HG02588 (cell line): ENCODE data around the gene SPATA9.

Experiments used
- ATAC-seq: cut with Tn5 transposase; IDR thresholded peaks from one replicate; pipeline ENCODE4 v1.9.1; 2021; ENCODE audit warnings: mild to moderate bottlenecking, moderate library complexity; ENCODE audit not compliant: unreplicated experiment

The SPATA9 gene, protein sequence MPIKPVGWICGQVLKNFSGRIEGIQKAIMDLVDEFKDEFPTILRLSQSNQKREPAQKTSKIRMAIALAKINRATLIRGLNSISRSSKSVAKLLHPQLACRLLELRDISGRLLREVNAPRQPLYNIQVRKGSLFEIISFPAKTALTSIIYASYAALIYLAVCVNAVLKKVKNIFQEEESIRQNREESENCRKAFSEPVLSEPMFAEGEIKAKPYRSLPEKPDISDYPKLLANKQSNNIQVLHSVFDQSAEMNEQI

GRCh38 chr5:95682891-95683290 lies at the start of gene SPATA9:
Gene SPATA9 (minus strand): TSS chr5:95682991. CDS start chr5:95682854, 137 bp downstream.
- no peak for ATAC-seq

DNA sequence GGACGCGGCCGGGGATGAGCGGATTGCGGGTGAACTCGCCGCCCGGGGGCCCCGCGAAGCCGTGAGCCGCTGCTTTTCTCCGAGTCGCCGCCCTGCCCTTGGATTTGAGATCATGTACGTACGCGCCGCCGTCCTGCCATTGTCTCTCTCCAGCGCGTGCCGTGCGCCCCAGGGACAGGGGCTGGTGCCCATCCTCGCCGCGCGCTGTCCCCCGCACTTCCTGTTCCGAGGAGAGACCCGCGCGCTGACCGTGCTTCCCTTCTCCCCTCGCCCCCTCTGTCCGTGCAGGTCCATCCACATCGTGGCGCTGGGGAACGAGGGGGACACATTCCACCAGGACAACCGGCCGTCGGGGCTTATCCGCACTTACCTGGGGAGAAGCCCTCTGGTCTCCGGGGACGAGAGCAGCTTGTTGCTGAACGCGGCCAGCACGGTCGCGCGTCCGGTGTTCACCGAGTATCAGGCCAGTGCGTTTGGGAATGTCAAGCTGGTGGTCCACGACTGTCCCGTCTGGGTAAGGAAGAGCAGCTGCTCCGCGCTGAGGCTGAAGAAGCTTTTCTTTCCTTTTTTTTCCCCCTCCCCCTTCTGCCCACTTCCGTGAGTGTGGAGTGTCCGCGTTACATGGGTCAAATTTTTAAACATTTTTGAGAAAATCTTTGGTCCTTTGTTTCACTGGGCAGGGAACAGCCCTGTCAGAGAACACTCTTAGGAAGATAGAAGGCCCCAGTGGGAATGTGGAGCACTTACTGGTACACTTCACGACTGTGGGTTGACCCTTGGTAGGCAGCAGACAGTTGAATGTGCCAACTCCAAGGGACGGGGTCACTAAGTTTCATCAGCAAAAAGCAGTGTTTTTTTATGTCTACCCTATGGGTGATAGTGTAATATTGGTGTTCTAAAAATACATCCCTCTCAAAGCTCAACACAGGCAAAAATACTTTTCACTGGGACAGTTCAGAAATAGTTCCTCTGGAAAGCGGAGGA lies 49.1 kb upstream of the SPATA9 start:
- peak; percentile 38 for ATAC-seq

DNA sequence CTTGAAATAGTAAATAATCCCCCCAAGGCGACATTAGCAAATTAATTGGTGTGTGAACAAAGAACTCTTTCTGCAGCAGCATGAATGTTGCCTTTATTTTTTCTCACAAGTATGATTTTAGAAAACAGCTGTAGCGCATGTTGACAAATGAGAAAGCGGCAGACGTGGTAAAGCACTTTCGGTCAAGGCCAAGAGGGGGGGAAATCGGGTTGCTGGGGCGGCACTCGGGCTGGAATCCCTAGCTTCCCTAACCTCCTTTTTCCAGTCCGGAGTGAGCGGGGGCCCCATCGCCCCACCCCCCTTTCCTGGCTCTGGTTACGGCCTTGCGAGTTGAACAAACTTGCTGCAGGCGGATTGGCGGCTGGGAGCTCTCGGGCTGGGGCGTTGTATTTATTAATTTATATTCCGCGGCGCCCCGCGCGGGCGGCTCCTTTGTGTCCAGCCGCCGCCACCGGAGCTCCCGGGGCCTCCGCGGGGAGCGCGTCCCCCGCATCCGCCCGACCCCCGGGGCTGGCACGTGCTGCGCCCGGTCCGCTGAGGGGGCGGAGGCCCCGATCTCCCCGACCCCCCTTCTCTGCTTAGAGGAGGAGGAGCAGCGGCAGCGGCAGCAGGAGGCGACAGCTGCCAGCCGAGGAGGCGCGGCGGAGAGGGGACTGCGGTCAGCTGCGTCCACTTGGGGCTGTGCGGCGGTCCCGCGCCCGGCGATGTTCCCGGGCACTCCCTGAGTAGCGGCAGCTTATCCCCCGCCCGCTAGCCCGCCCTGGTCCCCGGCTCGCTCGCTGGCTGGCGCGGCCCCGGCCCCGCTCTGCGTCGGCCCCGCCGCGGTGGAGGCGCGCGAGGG lies 48.2 kb upstream of the SPATA9 start, which contains the start of gene RHOBTB3:
RHOBTB3 (plus strand) TSS at position 607 of the 841 bp plus-strand sequence. CDS start 347 bp downstream, outside the sequence.
- peak; percentile 47 for ATAC-seq

- no peak for ATAC-seq
Measured at GRCh38 chr5:95730011-95730700, 47.4 kb upstream of the SPATA9 start.

DNA sequence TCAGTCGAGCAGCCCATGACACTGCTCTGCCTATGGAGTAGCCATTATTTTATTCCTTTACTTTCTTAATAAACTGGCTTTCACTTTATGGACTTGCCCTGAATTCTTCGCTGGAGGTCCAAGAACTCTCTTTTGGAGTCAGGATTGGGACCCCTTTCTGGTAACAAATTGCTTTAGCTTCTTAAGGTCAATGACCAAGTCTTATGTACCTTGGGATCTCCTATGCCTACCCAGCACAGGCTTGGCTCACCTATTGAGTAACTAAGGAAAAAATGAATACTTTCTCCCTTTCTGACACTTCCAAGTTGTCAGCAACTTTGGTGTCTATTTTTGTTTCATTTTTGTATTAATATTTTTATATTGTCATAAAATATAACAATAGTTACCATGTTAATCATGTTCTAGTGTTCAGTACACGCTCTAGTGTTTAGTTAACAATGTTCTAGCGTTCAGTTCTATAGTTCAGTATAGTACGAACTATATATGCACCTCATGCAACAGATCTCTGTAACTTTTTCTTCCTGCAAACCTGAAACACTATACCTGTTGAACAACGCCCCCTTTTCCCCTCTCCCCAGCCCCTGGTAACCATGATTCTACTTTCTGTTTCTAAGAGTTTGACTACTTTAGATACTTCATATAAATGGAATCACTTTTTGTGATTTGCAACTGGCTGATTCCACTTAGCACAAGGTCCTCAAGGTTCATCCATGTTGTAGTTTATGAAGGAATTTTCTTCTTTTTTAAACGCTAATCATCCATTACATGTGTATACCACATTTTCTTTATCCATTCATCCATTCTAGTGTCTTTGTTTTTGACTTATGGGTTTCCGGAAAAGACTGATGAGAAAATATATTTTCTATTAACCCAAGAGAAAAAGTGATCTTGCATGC lies 46.6 kb upstream of the SPATA9 start:
- no peak for ATAC-seq

GRCh38 chr5:95728494-95729114 lies 45.8 kb upstream of the SPATA9 start:
- ATAC-seq, result no peak

GRCh38 chr5:95727764-95728191 lies 45.0 kb upstream of the SPATA9 start:
- no peak for ATAC-seq

DNA sequence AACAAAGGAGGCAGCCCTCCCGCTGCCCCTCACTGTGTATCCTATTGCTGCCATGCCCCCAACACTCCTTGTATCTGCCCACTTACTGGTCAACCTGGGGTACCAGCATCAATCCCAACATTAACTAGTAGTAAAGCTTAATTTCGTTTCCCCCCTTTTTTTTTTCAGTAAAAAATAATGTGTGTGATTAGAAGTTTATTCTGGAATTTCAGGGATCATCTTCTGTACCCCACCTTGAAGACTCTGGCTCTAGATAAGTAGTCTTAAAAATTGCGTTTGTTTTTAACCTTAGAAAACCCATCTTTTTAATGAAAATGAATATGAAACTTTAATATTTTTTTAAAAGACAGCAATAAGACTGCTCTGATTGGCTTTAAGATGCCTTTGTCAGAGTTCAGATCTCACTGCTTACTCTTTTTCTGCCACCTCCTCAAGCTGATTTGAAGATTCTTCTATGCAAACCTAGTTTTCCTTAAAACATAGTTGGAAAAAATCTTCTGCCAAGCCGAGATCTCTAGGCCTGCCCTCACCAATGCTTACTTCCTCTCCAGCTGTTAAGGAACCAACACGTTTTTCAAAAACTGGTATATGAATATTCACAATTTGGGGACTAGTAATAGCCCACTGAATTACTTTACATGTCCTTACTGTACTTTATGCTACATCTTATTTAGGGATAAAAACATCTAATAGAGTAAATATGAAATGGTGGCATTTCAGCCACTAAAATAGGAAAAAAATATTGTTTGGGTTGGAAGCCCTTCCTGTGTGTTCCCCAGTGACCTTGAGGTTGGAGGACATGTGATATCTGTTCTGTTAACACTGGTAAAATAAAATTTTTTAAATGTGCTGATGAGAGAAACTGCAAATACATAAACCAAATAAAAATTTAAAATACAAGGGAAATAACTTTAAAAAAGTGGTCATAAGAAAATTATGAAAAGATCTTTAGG lies 44.3 kb upstream of the SPATA9 start:
- ATAC-seq, result no peak

DNA sequence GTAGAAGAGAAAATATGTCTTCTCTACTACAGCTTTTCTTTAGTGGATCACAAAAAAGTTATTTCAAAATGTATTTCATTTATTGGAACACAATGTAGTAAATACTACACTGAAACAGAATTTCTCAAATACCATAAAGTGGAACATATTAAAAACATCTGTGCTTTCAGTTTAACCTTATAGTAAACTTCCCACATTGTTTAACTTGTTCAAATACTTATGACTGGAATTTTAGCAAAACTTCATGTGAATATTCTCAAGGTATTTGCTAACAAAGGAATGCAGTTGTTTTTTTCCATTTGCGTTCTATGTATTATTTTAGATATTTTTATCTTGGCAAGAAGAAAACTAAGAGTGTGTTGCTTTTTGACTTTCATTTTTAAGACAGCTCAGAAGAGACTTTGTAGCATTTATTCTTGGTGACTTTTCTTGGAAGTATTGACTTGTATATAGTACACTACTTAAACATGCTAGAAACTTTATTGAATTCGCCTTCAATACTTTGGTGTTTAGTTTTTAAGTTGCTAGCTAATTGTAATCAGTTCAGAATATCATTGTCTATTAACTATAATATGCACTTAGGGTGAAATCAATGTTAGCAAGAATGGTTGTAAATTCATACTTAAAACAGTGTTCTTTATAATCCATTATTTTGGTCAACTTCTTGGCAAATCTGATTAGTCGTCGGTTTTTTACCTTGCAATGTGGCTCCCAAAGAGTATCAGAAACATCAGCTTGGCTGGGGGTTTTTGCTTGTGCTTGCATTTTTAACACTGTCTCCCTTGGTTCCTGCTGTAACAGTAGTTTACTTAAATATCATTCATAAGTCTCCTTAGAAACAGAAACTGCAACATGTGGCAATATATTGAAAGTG lies 43.4 kb upstream of the SPATA9 start:
- no peak for ATAC-seq

- ATAC-seq, result no peak
Measured at GRCh38 chr5:95725071-95725820, 42.5 kb upstream of the SPATA9 start.

- ATAC-seq, result no peak
Measured at GRCh38 chr5:95723632-95724369, 41.0 kb upstream of the SPATA9 start.

- ATAC-seq, result no peak
Measured at GRCh38 chr5:95721582-95722295, 38.9 kb upstream of the SPATA9 start.

- no peak for ATAC-seq
Measured at GRCh38 chr5:95720094-95720786, 37.4 kb upstream of the SPATA9 start.

DNA sequence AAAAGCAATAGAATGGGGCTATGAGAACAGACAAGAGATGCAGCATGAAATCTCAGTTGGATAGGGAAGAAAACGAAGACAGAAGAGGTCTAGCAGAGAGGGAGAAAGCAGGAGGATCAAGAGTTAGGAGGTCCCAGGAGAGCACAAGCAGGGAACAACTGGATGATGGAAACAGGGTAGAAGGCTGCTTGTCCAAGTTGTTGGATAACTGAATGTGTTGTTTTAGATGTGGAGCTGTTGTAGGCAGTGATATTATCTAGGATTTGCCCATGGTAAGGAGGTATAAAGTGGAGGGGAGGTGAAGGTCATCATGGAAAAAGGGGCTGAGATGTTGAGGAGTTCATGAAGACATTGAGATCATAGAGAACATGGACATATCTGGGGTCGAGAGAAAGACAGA lies 35.9 kb upstream of the SPATA9 start:
- no peak for ATAC-seq
